OCI-LY7 (cell line): ENCODE measurements around the gene IRX1. TPM values are rescaled to one million over a fixed set of nuclear protein-coding genes. Genes with fewer than 3 reads are reported as not detected.

Experiments used
- BruUV-seq: library from RNA; stranded (reverse); fragments of 400-500 nt; replicated peaks from 2 replicates; lab custom pipeline; 2021; lab: Mats Ljungman, UMichigan
- CTCF ChIA-PET: fragments of 300-600 bp; sonication (Branson Sonifier 250); formaldehyde crosslinking; loops from one replicate; lab custom pipeline; 2022; ENCODE audit warnings: antibody characterized with exemption; ENCODE audit not compliant: unreplicated experiment; lab: Charles Lee
- POLR2A ChIA-PET: fragments of 300-600 bp; sonication (Branson Sonifier 250); formaldehyde crosslinking; loops from one replicate; lab custom pipeline; 2022; ENCODE audit warnings: antibody characterized with exemption; lab: Charles Lee
- DNase-seq: peaks from one replicate; pipeline ENCODE4 v3.0.0-alpha.2; 2015; ENCODE audit warnings: low spot score
- H2AFZ ChIP-seq: fragments of 200-600 bp; sonication (generic), shearing (Covaris generic); 2 replicates; pipeline ENCODE4 v1.6.1; 2014; ENCODE audit warnings: mild to moderate bottlenecking, antibody characterized with exemption, low read length, moderate library complexity
- H3K27ac ChIP-seq: fragments of 200-600 bp; sonication (generic); 2 replicates; pipeline ENCODE4 v1.5.1; 2014; ENCODE audit warnings: mixed run types, low read depth, mild to moderate bottlenecking, moderate library complexity, low read length, inconsistent platforms; ENCODE audit not compliant: poor library complexity, severe bottlenecking
- H3K36me3 ChIP-seq: fragments of 200-600 bp; sonication (generic); 2 replicates; pipeline ENCODE4 v1.6.1; 2014; ENCODE audit warnings: mild to moderate bottlenecking, antibody characterized with exemption, low read length, moderate library complexity, mixed read lengths; ENCODE audit not compliant: insufficient read depth
- H3K4me1 ChIP-seq: fragments of 200-600 bp; sonication (generic); 2 replicates; pipeline ENCODE4 v1.5.1; 2014; ENCODE audit warnings: mild to moderate bottlenecking, low read length; ENCODE audit not compliant: insufficient read depth, poor library complexity, severe bottlenecking
- H3K4me2 ChIP-seq: fragments of 200-600 bp; sonication (generic); 2 replicates; pipeline ENCODE4 v1.6.1; 2014; ENCODE audit warnings: mild to moderate bottlenecking, low read length
- H3K4me3 ChIP-seq: fragments of 200-600 bp; sonication (generic); 2 replicates; pipeline ENCODE4 v1.5.1; 2014; ENCODE audit warnings: mild to moderate bottlenecking, low read depth, low read length; ENCODE audit not compliant: poor library complexity, severe bottlenecking
- H3K79me2 ChIP-seq: fragments of 200-600 bp; sonication (generic); 2 replicates; pipeline ENCODE4 v1.6.1; 2016; ENCODE audit warnings: low read depth, mild to moderate bottlenecking, low read length, moderate library complexity, mixed read lengths; ENCODE audit not compliant: insufficient read depth
- H3K9me2 ChIP-seq: fragments of 200-600 bp; sonication (generic); 2 replicates; pipeline ENCODE4 v1.6.1; 2016; ENCODE audit warnings: mild to moderate bottlenecking, low read length, mixed read lengths; ENCODE audit not compliant: insufficient read depth
- H3K9me3 ChIP-seq: fragments of 200-600 bp; sonication (generic); 2 replicates; pipeline ENCODE4 v1.6.1; 2014; ENCODE audit warnings: mild to moderate bottlenecking, mixed run types, low read length, mixed read lengths
- H4K20me1 ChIP-seq: fragments of 200-600 bp; sonication (generic); 2 replicates; pipeline ENCODE4 v1.6.1; 2014; ENCODE audit warnings: mild to moderate bottlenecking, antibody characterized with exemption, low read length, moderate library complexity, mixed read lengths; ENCODE audit not compliant: insufficient read depth
- CTCF ChIP-seq: fragments of 200-600 bp; sonication (generic); conservative IDR thresholded peaks from 2 replicates; pipeline ENCODE4 v1.5.1; 2014; ENCODE audit warnings: mild to moderate bottlenecking, antibody characterized with exemption, low read length, moderate library complexity, mixed read lengths
- EZH2phosphoT487 ChIP-seq: fragments of 200-600 bp; sonication (generic); IDR thresholded peaks from 2 replicates; pipeline ENCODE4 v1.6.1; 2018; ENCODE audit warnings: low read depth, borderline replicate concordance, mild to moderate bottlenecking, mixed run types, antibody characterized with exemption, low read length, moderate library complexity, mixed read lengths
- intact Hi-C: fragments of 100-400 bp; cut with micrococcal nuclease; formaldehyde crosslinking; loops from one replicate; pipeline ENCODE4 v1.10.0; 2022; ENCODE audit not compliant: unreplicated experiment
- total RNA-seq, 2 experiments: library from RNA; depleted of rRNA in 1 of 2; stranded (reverse); fragments of >200 nt in 1 of 2; shearing (Covaris generic) in 1 of 2; gene quantifications; 2 replicates each; pipeline ENCODE4 v1.2.3, GENCODE V29; 2014 to 2022

The IRX1 gene
- total RNA-seq, 2 experiments from 2014 or later: not detected

DNA sequence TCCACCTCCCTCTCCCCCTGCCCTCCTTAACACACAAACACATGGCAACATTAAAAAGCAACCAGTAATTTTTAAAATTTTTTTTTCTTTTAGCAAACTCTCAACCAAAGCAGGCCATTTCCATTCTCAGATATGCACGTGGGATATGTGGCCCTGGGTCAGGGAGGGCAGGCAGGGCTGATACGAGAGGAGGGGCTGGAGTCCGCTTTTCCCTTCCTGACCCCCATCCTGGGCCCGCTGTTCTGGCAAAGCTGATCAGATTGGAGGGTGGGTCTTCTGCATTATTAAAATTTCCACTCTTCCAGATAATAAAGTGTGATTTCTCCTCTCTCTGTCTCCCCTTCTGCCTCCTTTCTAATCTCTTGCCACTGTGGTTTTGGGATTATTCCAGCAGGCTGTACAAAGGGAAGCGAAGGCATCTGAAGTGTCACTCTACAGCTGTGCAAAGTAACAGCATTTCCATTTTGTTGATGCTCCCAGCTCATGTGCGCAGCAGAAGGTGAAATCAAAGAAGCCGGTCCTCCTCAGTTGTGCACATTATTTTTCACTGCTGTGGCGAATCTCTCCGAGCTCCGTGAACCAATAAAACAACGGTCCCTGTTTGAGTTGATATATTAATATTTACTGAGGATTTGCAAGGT lies 12.0 kb downstream of the IRX1 start:
- POLR2A ChIA-PET: interaction anchor here (0.6 kb wide), 2 partner anchors 125 to 1454 kb away, joined by 3 read pairs; no protein-coding TSS in a partner anchor
- Histone ChIP-seq H4K20me1 (no peaks in the 10 kb centered on the region), H3K27ac (no peak overlapping the region), H3K4me1 (no peaks in the 10 kb centered on the region), H3K4me2 (no peak overlapping the region), H3K9me3 (no peaks in the 10 kb centered on the region), H3K79me2 (no peaks in the 10 kb centered on the region), H3K9me2 (no peaks in the 10 kb centered on the region), H3K4me3 (no peak overlapping the region), H3K36me3 (no peaks in the 10 kb centered on the region), H2AFZ (no peak overlapping the region)
- no peak for DNase-seq
- CTCF ChIA-PET: no interaction called here
- intact Hi-C loops: no loop called here
- BruUV-seq: no TSS peak
- TF ChIP-seq CTCF (no peak), EZH2phosphoT487 (no peak)

DNA sequence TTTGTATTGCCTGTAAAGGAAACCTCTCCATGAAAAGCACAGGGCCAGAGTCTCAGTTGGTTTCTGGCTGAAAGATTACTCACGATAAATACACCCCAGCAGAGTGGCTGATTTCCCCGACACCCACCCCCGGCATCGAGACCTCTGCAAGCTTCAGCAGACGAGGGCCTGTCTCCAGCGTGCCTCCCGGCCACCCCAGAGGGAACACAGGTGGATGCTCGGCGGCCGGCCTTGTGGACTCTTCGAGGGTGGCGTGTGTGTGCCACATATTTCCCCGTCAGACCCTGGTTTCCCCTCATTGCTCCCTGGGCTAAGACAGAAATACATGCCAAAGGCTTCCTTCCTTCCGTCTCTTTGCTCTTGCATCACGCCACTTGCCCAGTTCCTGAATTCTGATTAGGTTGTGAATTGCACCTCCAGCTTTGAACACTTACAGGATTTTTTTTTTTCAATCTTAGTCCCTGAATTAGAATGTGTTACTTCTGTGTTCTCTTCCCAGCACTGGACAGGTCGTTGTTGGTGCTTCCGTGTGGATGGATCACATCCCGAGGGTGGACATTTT lies 13.6 kb downstream of the IRX1 start:
- intact Hi-C loops: no loop called here
- POLR2A ChIA-PET: no interaction called here

More for the DNA sequence above, 13.6 kb downstream of the IRX1 start:
- no peak overlapping the region for H2AFZ ChIP-seq
- no peaks in the 10 kb centered on the region for H3K9me2 ChIP-seq
- no peaks in the 10 kb centered on the region for H3K79me2 ChIP-seq
- no peak overlapping the region for H3K4me3 ChIP-seq
- H4K20me1 ChIP-seq: no peaks in the 10 kb centered on the region
- no peaks in the 10 kb centered on the region for H3K36me3 ChIP-seq
- H3K4me2 ChIP-seq: no peak overlapping the region
- CTCF ChIA-PET: no interaction called here
- H3K4me1 ChIP-seq: no peaks in the 10 kb centered on the region
- no peaks in the 10 kb centered on the region for H3K9me3 ChIP-seq
- no peak for TF ChIP-seq EZH2phosphoT487
- no peak for TF ChIP-seq CTCF
- no peak overlapping the region for H3K27ac ChIP-seq
- DNase-seq: no peak
- BruUV-seq: no TSS peak
